ENCODE measurements around the gene GSTM2. TPM values are rescaled to one million over a fixed set of nuclear protein-coding genes. Genes with fewer than 3 reads are reported as not detected.

GSTM2 gene
- total RNA-seq, 1 donor from 2014 or later = 15.6 TPM

DNA sequence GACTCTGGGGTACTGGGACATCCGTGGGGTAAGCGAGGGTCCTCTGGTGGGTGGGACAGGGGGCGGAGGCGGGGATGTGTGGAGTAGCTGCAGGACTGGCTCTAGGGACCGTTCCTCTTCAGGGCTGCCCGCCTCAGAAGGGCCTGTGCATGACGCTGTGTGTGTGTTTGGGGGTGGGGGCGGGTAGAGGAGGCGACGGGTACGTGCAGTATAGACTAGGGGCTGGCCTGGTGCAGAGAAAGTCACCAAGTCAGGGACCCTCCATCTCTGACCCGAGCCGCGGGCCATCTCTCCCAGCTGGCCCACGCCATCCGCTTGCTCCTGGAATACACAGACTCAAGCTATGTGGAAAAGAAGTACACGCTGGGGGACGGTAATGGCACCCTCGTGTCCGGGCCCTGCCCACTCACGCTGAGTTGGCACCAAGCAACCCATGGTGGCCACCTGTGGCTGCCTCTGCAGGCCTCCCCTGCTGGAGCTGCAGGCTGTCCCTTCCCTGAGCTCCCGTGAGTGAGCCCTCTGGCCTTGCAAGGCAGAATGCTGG lies 44.5 kb downstream of the GSTM2 start:
- H3K36me3 Mint-ChIP-seq = peaks cover 5% of the 10 kb centered on the region
- TF ChIP-seq EZH2 (IDR thresholded peaks at IDR 0.05) (no peak), EZH2phosphoT487 (IDR thresholded peaks at IDR 0.05) (no peak), CTCF (IDR thresholded peaks at IDR 0.05) (no peak)
- H4K20me1 ChIP-seq (ENCODE audit: low read depth) = no peaks in the 10 kb centered on the region
- H3K9me3 ChIP-seq (ENCODE audit: low read depth) = no peaks in the 10 kb centered on the region
- no peaks in the 10 kb centered on the region for H3K4me1 ChIP-seq
- no peak overlapping the region for H2AFZ ChIP-seq (replicated peaks)
- no peak overlapping the region for H3K27ac ChIP-seq
- no peak overlapping the region for H3K27ac Mint-ChIP-seq
- no peak for DNase-seq (ENCODE audit: low spot score)
- H3K4me3 ChIP-seq = no peak overlapping the region
- peaks cover 14% of the 10 kb centered on the region for H3K27me3 Mint-ChIP-seq (ENCODE audit: insufficient read depth, low read depth)
- no peaks in the 10 kb centered on the region for H3K4me1 Mint-ChIP-seq
- H3K4me3 Mint-ChIP-seq = no peak overlapping the region
- H3K9me3 Mint-ChIP-seq = peaks cover 9% of the 10 kb centered on the region
- no peak overlapping the region for H3K4me2 ChIP-seq
- H3K79me2 ChIP-seq (ENCODE audit: low read depth) = no peaks in the 10 kb centered on the region
- H3F3A ChIP-seq (ENCODE audit: low read depth) = no peaks in the 10 kb centered on the region
- H3K27me3 ChIP-seq = no peaks in the 10 kb centered on the region
- no peak overlapping the region for H3K9ac ChIP-seq
- no peaks in the 10 kb centered on the region for H3K36me3 ChIP-seq

GRCh38 chr1:109713636-109714035 lies 45.8 kb downstream of the GSTM2 start:
- DNase-seq (ENCODE audit: low spot score) = no peak
- H3K4me1 Mint-ChIP-seq = no peaks in the 10 kb centered on the region
- Histone ChIP-seq H2AFZ (replicated peaks) (no peak overlapping the region), H3K79me2 (ENCODE audit: low read depth) (no peaks in the 10 kb centered on the region), H3K4me2 (no peak overlapping the region), H3K27ac (no peak overlapping the region), H3K36me3 (no peaks in the 10 kb centered on the region), H3K4me1 (no peaks in the 10 kb centered on the region), H3F3A (ENCODE audit: low read depth) (no peaks in the 10 kb centered on the region), H3K27me3 (no peaks in the 10 kb centered on the region), H3K9me3 (ENCODE audit: low read depth) (no peaks in the 10 kb centered on the region), H3K4me3 (no peak overlapping the region), H3K9ac (no peak overlapping the region), H4K20me1 (ENCODE audit: low read depth) (no peaks in the 10 kb centered on the region)
- no peak overlapping the region for H3K27ac Mint-ChIP-seq
- peaks cover 7% of the 10 kb centered on the region for H3K9me3 Mint-ChIP-seq
- peaks cover 14% of the 10 kb centered on the region for H3K27me3 Mint-ChIP-seq (ENCODE audit: insufficient read depth, low read depth)
- H3K36me3 Mint-ChIP-seq = peaks cover 5% of the 10 kb centered on the region
- H3K4me3 Mint-ChIP-seq = no peak overlapping the region
- TF ChIP-seq EZH2phosphoT487 (IDR thresholded peaks at IDR 0.05) (no peak), EZH2 (IDR thresholded peaks at IDR 0.05) (no peak), CTCF (IDR thresholded peaks at IDR 0.05) (no peak)

- H3K36me3 Mint-ChIP-seq = no peaks in the 10 kb centered on the region
These were observed 47.0 kb downstream of the GSTM2 start for GRCh38 chr1:109714661-109715372.

More at GRCh38 chr1:109714661-109715372, 47.0 kb downstream of the GSTM2 start:
- H3K9me3 ChIP-seq (ENCODE audit: low read depth) = no peaks in the 10 kb centered on the region
- H3K27me3 ChIP-seq = no peaks in the 10 kb centered on the region
- no peaks in the 10 kb centered on the region for H3K9me3 Mint-ChIP-seq
- no peaks in the 10 kb centered on the region for H3F3A ChIP-seq (ENCODE audit: low read depth)
- H3K79me2 ChIP-seq (ENCODE audit: low read depth) = no peaks in the 10 kb centered on the region
- no peaks in the 10 kb centered on the region for H3K36me3 ChIP-seq
- H3K4me1 Mint-ChIP-seq = no peaks in the 10 kb centered on the region
- no peaks in the 10 kb centered on the region for H3K4me1 ChIP-seq
- TF ChIP-seq EZH2 (IDR thresholded peaks at IDR 0.05) (no peak), EZH2phosphoT487 (IDR thresholded peaks at IDR 0.05) (no peak), CTCF (IDR thresholded peaks at IDR 0.05) (no peak)
- no peak overlapping the region for H2AFZ ChIP-seq (replicated peaks)
- H3K27ac Mint-ChIP-seq = no peak overlapping the region
- peaks cover 14% of the 10 kb centered on the region for H3K27me3 Mint-ChIP-seq (ENCODE audit: insufficient read depth, low read depth)
- no peak overlapping the region for H3K4me2 ChIP-seq
- no peaks in the 10 kb centered on the region for H4K20me1 ChIP-seq (ENCODE audit: low read depth)
- DNase-seq (ENCODE audit: low spot score) = no peak
- H3K9ac ChIP-seq = no peak overlapping the region
- no peak overlapping the region for H3K4me3 Mint-ChIP-seq
- H3K27ac ChIP-seq = no peak overlapping the region
- no peak overlapping the region for H3K4me3 ChIP-seq

Measured in neural progenitor cell (in vitro differentiated cells).